Tibial artery (tissue), 4 donors: ENCODE results near the gene NME1.

Experiments used
- DNase-seq, 2 donors: peaks; one replicate each; pipeline ENCODE4 v3.0.0-alpha.2; 2019
- H3K27ac ChIP-seq, 2 donors: fragments of 200-600 bp; sonication (generic) in 1 of 2; 1 replicate in 1 of 2; 2 replicates in 1 of 2; pipeline ENCODE4 v1.5.1; 2018 to 2019; ENCODE audit warnings: mild to moderate bottlenecking in 1 of 2
- H3K27me3 ChIP-seq, 2 donors: fragments of 200-600 bp; sonication (generic) in 1 of 2; one replicate each; pipeline versions ENCODE4 v1.5.1 to v1.6.0; 2016 to 2019
- H3K36me3 ChIP-seq, 3 donors: fragments of 200-600 bp; sonication (generic) in 2 of 3; one replicate each; pipeline ENCODE4 v1.5.1; 2016 to 2019; ENCODE audit warnings: mild to moderate bottlenecking in 2 of 3
- H3K4me1 ChIP-seq, 4 donors: fragments of 200-600 bp; sonication (generic) in 2 of 4; 1 replicate in 3 of 4; 2 replicates in 1 of 4; pipeline ENCODE4 v1.5.1; 2016 to 2019
- H3K4me3 ChIP-seq, 2 donors: fragments of 200-600 bp; sonication (generic) in 1 of 2; 1 replicate in 1 of 2; 2 replicates in 1 of 2; pipeline ENCODE4 v1.5.1; 2018 to 2019; ENCODE audit warnings: mild to moderate bottlenecking in 2 of 2
- H3K9me3 ChIP-seq, 3 donors: fragments of 200-600 bp; sonication (generic) in 1 of 3; one replicate each; pipeline ENCODE4 v1.5.1; 2016 to 2019
- intact Hi-C: fragments of 100-400 bp; cut with DNase I; formaldehyde crosslinking; loops from one replicate; pipeline ENCODE4 v1.15.0; 2023; ENCODE audit warnings: low total_unique reads
- TF ChIP-seq, protein P1 (sequence below), 2 experiments: fragments of 200-600 bp in 1 of 2; fragments of 450-650 bp in 1 of 2; IDR thresholded peaks; one replicate each; pipeline ENCODE4 v1.5.1; 2017 to 2019; ENCODE audit warnings: antibody characterized with exemption in 2 of 2, mild to moderate bottlenecking in 1 of 2, moderate library complexity in 1 of 2

The NME1 gene

DNA sequence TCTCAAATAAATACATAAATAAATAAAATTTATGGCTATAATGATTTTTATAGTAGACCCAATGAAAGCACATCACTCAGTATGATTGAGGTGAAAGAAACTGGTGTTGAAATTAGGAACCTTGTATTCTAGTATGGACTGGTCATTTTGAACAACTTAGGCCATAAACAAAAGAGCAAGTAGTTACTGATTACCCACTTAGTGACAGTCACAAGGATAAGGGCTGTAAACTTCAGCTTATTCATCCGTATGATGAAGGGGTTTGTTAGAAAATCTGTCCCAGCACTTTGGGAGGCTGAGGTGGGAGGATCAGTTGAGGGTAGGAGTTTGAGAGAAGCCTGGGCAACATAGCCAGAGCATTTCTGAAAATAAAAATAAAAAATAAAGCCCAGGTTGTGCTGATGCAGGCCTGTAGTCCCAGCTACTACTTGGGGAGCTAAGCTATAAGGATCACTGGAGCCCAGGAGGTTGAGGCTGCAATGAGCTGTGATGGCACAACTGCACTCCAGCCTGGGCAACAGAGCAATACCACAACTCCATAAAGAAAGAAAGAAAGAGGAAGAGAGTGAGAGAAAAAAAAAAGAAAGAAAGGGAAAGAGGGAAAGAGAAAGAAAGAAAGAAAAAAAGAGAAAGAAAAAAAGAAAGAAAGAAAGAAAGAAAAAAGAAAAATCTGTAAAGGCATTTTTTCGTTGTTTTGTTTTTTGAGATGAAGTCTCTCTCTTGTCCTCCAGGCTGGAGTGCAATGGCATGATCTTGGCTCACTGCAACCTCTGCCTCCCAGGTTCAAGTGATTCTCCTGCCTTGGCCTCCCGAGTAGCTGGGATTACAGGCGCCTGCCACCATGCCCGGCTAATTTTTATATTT lies 28.5 kb upstream of the NME1 start:
- Histone ChIP-seq H3K27me3 (no peaks in the 10 kb centered on the region), H3K36me3 (no peaks in the 10 kb centered on the region), H3K4me1 (peaks cover 0 to 6% (median 0%) of the 10 kb centered on the region in 4 donors), H3K27ac (no peak overlapping the region), H3K9me3 (no peaks in the 10 kb centered on the region), H3K4me3 (no peak overlapping the region)
- TF ChIP-seq, protein P1, sequence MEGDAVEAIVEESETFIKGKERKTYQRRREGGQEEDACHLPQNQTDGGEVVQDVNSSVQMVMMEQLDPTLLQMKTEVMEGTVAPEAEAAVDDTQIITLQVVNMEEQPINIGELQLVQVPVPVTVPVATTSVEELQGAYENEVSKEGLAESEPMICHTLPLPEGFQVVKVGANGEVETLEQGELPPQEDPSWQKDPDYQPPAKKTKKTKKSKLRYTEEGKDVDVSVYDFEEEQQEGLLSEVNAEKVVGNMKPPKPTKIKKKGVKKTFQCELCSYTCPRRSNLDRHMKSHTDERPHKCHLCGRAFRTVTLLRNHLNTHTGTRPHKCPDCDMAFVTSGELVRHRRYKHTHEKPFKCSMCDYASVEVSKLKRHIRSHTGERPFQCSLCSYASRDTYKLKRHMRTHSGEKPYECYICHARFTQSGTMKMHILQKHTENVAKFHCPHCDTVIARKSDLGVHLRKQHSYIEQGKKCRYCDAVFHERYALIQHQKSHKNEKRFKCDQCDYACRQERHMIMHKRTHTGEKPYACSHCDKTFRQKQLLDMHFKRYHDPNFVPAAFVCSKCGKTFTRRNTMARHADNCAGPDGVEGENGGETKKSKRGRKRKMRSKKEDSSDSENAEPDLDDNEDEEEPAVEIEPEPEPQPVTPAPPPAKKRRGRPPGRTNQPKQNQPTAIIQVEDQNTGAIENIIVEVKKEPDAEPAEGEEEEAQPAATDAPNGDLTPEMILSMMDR (IDR thresholded peaks at IDR 0.05), result no peak
- no peak for DNase-seq
- intact Hi-C loops, result loop anchor here (5.0 kb wide), 1 partner anchor 42 kb away; the partner anchor contains the start of gene NME2

DNA sequence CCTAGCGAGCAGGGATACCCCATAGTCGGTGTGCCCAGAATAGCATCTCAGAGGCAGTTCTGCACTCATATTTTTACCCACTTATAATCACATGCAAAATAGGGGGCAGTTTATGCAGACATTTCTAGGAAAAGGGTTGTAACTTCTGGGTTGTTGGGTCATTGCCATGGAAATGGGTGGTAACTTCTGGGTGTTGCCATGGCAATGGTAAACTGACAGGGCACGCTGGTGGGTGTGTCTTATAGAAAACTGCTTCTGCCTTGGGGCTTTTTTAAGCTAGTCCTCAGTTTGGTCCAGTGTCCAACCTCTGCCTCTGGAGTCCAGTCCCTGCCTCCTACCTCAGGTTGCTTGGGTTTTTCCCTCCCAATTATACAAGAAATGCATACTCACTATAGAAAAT lies 25.3 kb upstream of the NME1 start:
- TF ChIP-seq, protein P1 (IDR thresholded peaks at IDR 0.05), result no peak
- H3K27ac ChIP-seq, result no peak overlapping the region
- DNase-seq, result no peak
- no peaks in the 10 kb centered on the region for H3K4me1 ChIP-seq
- H3K4me3 ChIP-seq, result no peak overlapping the region
- H3K36me3 ChIP-seq, result no peaks in the 10 kb centered on the region
- H3K27me3 ChIP-seq, result no peaks in the 10 kb centered on the region
- intact Hi-C loops, result no loop called here
- H3K9me3 ChIP-seq, result no peaks in the 10 kb centered on the region

GRCh38 chr17:51132964-51133319 lies 20.4 kb upstream of the NME1 start:
- DNase-seq, result no peak
- intact Hi-C loops, result no loop called here
- Histone ChIP-seq H3K4me1 (no peaks in the 10 kb centered on the region), H3K9me3 (no peaks in the 10 kb centered on the region), H3K4me3 (no peak overlapping the region), H3K36me3 (no peaks in the 10 kb centered on the region), H3K27me3 (no peaks in the 10 kb centered on the region), H3K27ac (no peak overlapping the region)
- TF ChIP-seq, protein P1 (IDR thresholded peaks at IDR 0.05), result no peak

DNA sequence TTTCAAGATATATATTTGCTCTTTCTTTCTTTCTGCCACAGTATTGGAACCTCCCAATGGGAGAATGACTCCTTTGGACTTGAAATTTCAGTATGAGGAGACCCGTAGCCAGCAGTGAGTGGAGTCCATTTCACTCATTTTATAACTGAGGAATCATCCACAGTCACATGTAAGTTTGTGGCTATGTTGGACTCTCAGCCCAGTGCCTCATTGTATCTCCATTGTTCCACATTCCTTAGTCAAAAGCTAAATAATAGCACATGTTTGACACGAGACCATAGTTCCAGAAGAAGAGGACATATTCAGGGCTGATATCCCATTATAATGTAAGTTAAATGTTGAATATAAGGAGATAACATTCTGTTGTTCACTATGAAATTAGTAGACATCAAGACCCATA lies 20.0 kb upstream of the NME1 start:
- Histone ChIP-seq H3K36me3 (no peaks in the 10 kb centered on the region), H3K9me3 (no peaks in the 10 kb centered on the region), H3K4me1 (no peaks in the 10 kb centered on the region), H3K4me3 (no peak overlapping the region), H3K27ac (no peak overlapping the region), H3K27me3 (no peaks in the 10 kb centered on the region)
- intact Hi-C loops, result no loop called here
- TF ChIP-seq, protein P1 (IDR thresholded peaks at IDR 0.05), result no peak
- DNase-seq, result no peak

DNA sequence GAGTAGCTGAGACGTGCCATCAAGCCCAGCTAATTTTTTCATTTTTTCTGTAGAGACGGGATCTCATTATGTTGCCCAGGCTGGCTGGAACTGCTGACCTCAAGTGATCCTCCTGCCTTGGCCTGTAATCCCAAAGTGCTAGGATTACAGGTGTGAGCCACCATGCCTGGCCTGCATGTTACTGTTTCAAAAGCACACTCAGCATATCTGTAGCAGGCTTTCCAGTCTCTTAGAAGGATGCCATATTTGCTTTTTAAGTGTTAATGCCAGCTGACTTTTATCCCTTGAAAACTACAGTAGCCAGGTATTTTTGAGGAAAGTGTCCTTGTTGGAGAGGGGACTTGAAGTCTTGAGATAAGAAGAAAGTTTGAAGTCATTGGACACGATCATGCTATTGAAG lies 17.4 kb upstream of the NME1 start:
- Histone ChIP-seq H3K27me3 (no peaks in the 10 kb centered on the region), H3K4me1 (no peaks in the 10 kb centered on the region), H3K9me3 (no peaks in the 10 kb centered on the region), H3K27ac (no peak overlapping the region), H3K4me3 (no peak overlapping the region), H3K36me3 (no peaks in the 10 kb centered on the region)
- TF ChIP-seq, protein P1 (IDR thresholded peaks at IDR 0.05), result no peak
- DNase-seq, result no peak
- intact Hi-C loops, result no loop called here
